Sigmoid colon (tissue), 7 donors: ENCODE results near the gene PGAM2. TPM values are rescaled to one million over a fixed set of nuclear protein-coding genes. Genes with fewer than 3 reads are reported as not detected.
A peak's percentile ranks its signal among the peaks of the same experiment; 100 is the strongest.

ENCODE experiments used
- DNase-seq: peaks from one replicate; pipeline ENCODE4 v3.0.0-alpha.2; 2019
- H3K27ac ChIP-seq, 4 donors: fragments of 200-600 bp; sonication (generic); one replicate each; pipeline ENCODE4 v1.5.1; 2016 to 2019; ENCODE audit warnings: mild to moderate bottlenecking in 1 of 4
- H3K27me3 ChIP-seq, 3 donors: fragments of 200-600 bp; sonication (generic); one replicate each; pipeline ENCODE4 v1.5.1; 2019; ENCODE audit warnings: mild to moderate bottlenecking in 1 of 3
- H3K36me3 ChIP-seq, 4 donors: fragments of 200-600 bp; sonication (generic); one replicate each; pipeline ENCODE4 v1.5.1; 2016 to 2019
- H3K4me1 ChIP-seq, 4 donors: fragments of 200-600 bp; sonication (generic); one replicate each; pipeline ENCODE4 v1.5.1; 2017 to 2019
- H3K4me3 ChIP-seq, 4 donors: fragments of 200-600 bp; sonication (generic); one replicate each; pipeline ENCODE4 v1.5.1; 2017 to 2019; ENCODE audit warnings: mild to moderate bottlenecking in 2 of 4, moderate library complexity in 1 of 4
- H3K9me3 ChIP-seq, 4 donors: fragments of 200-600 bp in 3 of 4; sonication (generic) in 3 of 4; one replicate each; pipeline versions ENCODE4 v1.5.1 to v1.6.1; 2013 to 2019
- EP300 ChIP-seq, 4 donors: sonication (generic); formaldehyde crosslinking; IDR thresholded peaks; one replicate each; pipeline ENCODE4 v1.6.1; 2017; ENCODE audit warnings: antibody characterized with exemption in 4 of 4
- POLR2A ChIP-seq, 2 donors: fragments of 450-650 bp; IDR thresholded peaks; one replicate each; pipeline ENCODE4 v1.6.1; 2016; ENCODE audit warnings: antibody characterized with exemption in 2 of 2, mild to moderate bottlenecking in 2 of 2, moderate library complexity in 2 of 2
- POLR2AphosphoS5 ChIP-seq, 4 donors: sonication (generic); formaldehyde crosslinking; IDR thresholded peaks; one replicate each; pipeline ENCODE4 v1.6.1; 2017; ENCODE audit warnings: antibody characterized with exemption in 4 of 4
- WGBS, 2 donors: extraction: QIAGEN DNeasy Blood & Tissue Kit; methylation state at CpG; one replicate each; pipeline ENCODE4 v1.1.7; 2013; 5-methylcytosine and 5-hydroxymethylcytosine counted together
- intact Hi-C: fragments of 100-400 bp; cut with DNase I; formaldehyde crosslinking; loops from one replicate; pipeline ENCODE4 v1.15.1; 2023
- polyA plus RNA-seq, 3 donors: library from polyadenylated mRNA; stranded (reverse); fragments of 200-250 nt; gene quantifications; one replicate each; pipeline ENCODE4 v1.2.3, GENCODE V29; 2013
- total RNA-seq, 4 donors: library from RNA; depleted of rRNA; stranded (reverse); fragments of >200 nt; gene quantifications; one replicate each; pipeline ENCODE4 v1.1.0, GENCODE V29; 2016
- TF ChIP-seq, protein P1 (sequence below), 4 experiments: fragments of 450-650 bp in 3 of 4; fragments of 200-600 bp in 1 of 4; IDR thresholded peaks; one replicate each; pipeline ENCODE4 v1.5.1; 2016 to 2019; ENCODE audit warnings: antibody characterized with exemption in 4 of 4, mild to moderate bottlenecking in 3 of 4, moderate library complexity in 2 of 4
- donor health status: healthy with polysubstance abuse.
- donor health status: Bipolar disorder and iron deficiency.
- donor health status: healthy.

PGAM2 gene
- total and polyA plus RNA-seq, 7 donors: 0.71 to 3.0 (median 1.3) TPM; not detected in 1

DNA sequence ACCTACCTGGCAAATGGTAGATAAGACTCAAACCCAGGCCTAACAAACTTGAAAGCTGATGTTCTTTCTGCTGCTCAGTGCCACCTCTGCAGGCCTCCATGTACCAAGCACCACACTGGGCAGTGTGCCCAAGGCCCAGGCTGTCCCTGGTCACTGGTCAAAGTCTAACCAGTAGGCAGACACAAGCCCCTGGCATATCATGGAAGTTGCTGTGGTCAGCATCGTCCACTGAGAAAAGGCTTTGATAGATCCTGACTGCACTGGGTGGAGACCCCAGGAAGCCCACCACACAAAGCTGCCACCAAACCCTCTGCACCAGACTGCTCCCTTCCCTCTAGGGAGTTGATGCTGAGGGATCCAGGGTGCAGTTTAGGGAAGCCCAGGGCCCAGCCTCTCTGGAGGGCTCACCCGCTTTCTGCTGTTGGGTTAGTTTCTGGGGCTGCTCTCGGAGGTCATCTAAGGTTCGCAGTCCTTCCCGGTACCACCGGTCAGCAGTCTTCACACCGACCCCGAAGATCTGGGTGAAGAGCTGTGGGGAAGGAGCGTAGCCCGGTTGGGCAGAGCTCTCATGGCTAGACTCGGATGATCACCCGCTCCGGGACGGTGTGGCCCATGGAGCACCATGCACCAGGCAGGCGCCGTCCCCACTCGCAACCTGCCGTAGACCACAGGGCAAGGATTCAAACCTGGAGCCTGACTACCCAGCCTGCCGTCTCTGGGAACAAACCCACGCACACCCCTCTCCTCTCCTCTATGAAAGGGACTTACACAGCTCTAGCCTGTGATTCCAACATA lies 10.9 kb upstream of the PGAM2 start:
- Histone ChIP-seq H3K4me3 (no peak overlapping the region), H3K9me3 (no peaks in the 10 kb centered on the region), H3K4me1 (peaks cover 0 to 34% (median 32%) of the 10 kb centered on the region in 4 donors), H3K27ac (no peak overlapping the region), H3K27me3 (no peaks in the 10 kb centered on the region), H3K36me3 (peaks cover 39 to 81% (median 48%) of the 10 kb centered on the region in 4 donors)
- TF ChIP-seq POLR2A (IDR thresholded peaks at IDR 0.05): no peak
- no peak for TF ChIP-seq POLR2AphosphoS5 (IDR thresholded peaks at IDR 0.05)
- peak; percentile 60 for DNase-seq
- intact Hi-C loops: no loop called here
- WGBS, 2 donors: 96 to 97% methylated on average over 20 of the region's 20 CpGs

DNA sequence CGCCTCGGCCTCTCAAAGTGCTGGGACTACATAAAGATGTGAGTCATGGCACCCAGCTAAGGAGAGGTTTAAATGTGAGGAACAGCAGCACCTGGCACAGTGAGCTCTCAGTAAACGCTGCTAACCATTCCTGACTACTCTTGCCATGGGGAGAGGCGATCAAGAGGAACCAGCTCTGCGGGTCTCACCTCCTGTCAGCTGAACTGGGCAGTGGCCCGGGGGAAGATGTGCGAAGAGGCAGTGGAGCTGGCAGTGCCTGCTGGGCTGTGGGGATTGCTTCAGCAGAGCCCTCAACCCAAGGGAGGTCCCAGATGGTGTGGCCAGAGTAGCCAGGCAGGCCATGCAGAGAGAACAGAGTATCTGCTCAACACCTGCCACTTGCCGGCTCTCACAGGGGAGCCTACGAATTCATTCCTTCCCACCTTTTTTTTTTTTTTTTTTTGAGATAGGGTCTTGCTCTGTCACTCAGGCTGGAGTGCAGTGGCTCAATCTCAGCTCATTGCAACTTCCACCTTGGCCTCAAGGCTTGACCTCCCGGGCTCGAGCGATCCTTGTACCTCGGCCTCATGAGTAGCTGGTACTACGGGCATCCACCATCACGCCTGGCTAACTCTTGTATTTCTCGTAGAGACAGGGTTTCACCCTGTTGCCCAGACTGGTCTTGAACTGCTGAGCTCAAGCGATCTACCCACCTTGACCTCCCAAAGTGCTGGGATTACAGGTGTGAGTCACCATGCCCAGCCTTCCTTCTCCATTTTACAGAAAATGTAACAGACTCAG lies 10.1 kb upstream of the PGAM2 start:
- WGBS, 2 donors: 90 to 93% methylated on average over 17 of the region's 17 CpGs
- H3K27ac ChIP-seq: no peak overlapping the region

DNA sequence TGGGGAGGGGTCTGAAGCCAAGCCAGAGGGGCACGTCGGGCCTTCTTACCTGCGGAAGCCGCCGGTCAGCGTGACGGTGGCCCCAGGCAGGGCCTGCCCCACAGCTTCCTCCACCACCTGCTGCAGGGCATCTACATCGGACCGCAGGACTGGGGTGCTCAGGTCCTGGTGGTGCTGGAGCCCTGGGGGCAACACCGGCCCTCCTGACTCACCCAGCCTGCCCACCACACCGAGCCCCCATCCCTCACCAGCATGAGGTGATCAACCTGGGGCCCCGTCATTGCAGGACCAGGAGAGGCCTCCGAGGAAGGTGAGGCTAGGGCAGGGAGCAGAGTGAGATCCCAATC lies 9.0 kb upstream of the PGAM2 start:
- DNase-seq: no peak
- WGBS, 2 donors: 81 to 84% methylated on average over 13 of the region's 13 CpGs
- H3K36me3 ChIP-seq: peaks cover 26 to 68% (median 32%) of the 10 kb centered on the region in 4 donors
- H3K9me3 ChIP-seq: no peaks in the 10 kb centered on the region
- H3K27me3 ChIP-seq: no peaks in the 10 kb centered on the region
- TF ChIP-seq, protein P1, sequence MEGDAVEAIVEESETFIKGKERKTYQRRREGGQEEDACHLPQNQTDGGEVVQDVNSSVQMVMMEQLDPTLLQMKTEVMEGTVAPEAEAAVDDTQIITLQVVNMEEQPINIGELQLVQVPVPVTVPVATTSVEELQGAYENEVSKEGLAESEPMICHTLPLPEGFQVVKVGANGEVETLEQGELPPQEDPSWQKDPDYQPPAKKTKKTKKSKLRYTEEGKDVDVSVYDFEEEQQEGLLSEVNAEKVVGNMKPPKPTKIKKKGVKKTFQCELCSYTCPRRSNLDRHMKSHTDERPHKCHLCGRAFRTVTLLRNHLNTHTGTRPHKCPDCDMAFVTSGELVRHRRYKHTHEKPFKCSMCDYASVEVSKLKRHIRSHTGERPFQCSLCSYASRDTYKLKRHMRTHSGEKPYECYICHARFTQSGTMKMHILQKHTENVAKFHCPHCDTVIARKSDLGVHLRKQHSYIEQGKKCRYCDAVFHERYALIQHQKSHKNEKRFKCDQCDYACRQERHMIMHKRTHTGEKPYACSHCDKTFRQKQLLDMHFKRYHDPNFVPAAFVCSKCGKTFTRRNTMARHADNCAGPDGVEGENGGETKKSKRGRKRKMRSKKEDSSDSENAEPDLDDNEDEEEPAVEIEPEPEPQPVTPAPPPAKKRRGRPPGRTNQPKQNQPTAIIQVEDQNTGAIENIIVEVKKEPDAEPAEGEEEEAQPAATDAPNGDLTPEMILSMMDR (IDR thresholded peaks at IDR 0.05): no peak
- no peak for TF ChIP-seq POLR2AphosphoS5 (IDR thresholded peaks at IDR 0.05)
- TF ChIP-seq POLR2A (IDR thresholded peaks at IDR 0.05): no peak
- no peak for TF ChIP-seq EP300 (IDR thresholded peaks at IDR 0.05)
- H3K4me3 ChIP-seq: no peak overlapping the region
- peak overlapping the region; percentile 60 to 77 (median 62) for H3K27ac ChIP-seq
- intact Hi-C loops: no loop called here
- H3K4me1 ChIP-seq: peaks cover 0 to 26% (median 24%) of the 10 kb centered on the region in 4 donors

More for the DNA sequence above, 10.1 kb upstream of the PGAM2 start:
- TF ChIP-seq, protein P1 (IDR thresholded peaks at IDR 0.05): no peak
- H3K9me3 ChIP-seq: no peaks in the 10 kb centered on the region
- H3K36me3 ChIP-seq: peaks cover 36 to 80% (median 43%) of the 10 kb centered on the region in 4 donors
- H3K4me1 ChIP-seq: peaks cover 0 to 26% (median 25%) of the 10 kb centered on the region in 4 donors
- no peaks in the 10 kb centered on the region for H3K27me3 ChIP-seq
- DNase-seq: peak; percentile 52
- H3K4me3 ChIP-seq: no peak overlapping the region
- intact Hi-C loops: no loop called here

DNA sequence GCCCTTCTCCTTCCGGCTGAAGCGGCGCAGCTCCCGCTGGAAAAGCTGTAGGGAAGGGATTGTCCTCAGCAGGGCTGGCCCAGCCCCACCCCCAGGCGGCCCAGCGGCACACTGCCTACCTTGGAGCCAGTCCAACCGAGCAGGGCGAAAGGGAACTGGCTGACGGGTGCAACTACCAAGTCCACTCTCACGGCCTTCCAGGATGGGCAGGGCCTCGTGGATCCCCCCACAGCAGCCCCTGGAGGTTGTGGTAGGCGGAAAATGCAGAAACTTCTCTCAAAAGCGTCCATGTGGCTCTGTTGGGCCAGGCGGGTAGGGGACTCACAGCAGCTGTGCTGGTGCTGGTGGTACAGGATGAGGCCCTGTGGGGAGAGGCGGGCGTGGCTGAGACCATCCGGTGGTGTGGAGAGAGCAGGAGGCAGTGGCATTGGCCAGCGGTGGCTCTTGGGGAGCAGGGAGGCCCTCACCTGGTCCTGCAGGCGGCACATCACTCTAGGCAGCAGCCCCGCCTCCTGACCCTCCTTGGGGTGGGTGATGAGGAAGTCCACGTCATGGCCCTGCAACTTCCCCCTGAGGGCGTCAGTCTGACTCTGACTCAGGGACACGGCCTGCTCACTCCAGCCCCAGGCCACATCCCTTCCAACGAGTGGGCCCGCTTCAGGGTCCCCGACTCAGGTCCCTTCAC lies 8.4 kb upstream of the PGAM2 start:
- H3K27ac ChIP-seq: peak overlapping the region; percentile 60 to 77 (median 62)
- peak; percentile 91 for DNase-seq
- intact Hi-C loops: no loop called here

More for the DNA sequence above, 8.4 kb upstream of the PGAM2 start:
- TF ChIP-seq POLR2A (IDR thresholded peaks at IDR 0.05) (no peak), POLR2AphosphoS5 (IDR thresholded peaks at IDR 0.05) (peak in 3 of 4 donors; percentile 10 to 66 (median 27))
- TF ChIP-seq, protein P1 (IDR thresholded peaks at IDR 0.05): peak in 1 of 4 experiments; percentile 16
- peaks cover 0 to 26% (median 24%) of the 10 kb centered on the region in 4 donors for H3K4me1 ChIP-seq
- peaks cover 24 to 63% (median 28%) of the 10 kb centered on the region in 4 donors for H3K36me3 ChIP-seq
- H3K9me3 ChIP-seq: no peaks in the 10 kb centered on the region
- no peak overlapping the region for H3K4me3 ChIP-seq
- 25 to 58% methylated on average over 26 of the region's 26 CpGs for WGBS, 2 donors
- no peaks in the 10 kb centered on the region for H3K27me3 ChIP-seq
